CD4-positive, alpha-beta T cell treated with Interleukin-6 for 4 hours (primary cell): Measurements from ENCODE around the gene ROMO1.

Source experiments
- DNase-seq: peaks from one replicate; pipeline ENCODE4 v3.0.0-alpha.2; 2020; ENCODE audit warnings: mixed read lengths

Gene ROMO1

DNA sequence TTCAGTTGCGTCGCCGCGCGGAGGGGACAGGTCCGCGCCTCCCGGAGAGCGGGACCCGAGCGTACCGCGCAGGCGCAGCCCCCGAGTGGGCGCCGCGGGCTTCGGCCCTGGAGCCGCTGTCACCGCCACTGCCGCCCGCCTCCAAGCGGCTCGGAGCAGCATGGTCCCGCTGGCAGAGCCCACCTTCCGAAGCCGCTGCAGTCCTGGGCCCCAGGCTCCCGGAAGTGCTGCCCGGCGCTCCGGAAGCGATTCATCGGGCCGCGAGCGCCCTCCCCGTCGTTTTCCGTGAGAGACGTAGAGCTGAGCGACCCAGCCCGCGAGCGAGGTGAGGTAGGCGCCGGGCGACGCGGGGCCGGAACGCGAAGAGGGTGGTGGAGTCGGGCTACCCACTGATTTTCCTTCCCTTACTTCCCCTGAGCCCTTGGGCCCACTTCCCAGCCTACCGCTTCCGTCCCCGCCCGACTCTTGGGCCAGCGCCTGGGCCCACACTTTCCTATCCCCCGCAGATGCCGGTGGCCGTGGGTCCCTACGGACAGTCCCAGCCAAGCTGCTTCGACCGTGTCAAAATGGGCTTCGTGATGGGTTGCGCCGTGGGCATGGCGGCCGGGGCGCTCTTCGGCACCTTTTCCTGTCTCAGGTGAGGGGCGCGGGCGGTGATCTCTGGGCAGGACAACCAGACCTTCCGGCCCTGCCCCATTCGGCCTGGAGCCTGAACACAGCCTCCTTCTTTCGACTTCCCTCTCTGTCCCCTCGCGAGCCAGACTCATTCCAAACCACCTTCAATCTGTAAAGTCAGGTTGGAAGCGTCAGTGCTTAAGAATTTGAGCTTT lies at the start of gene ROMO1, which contains the start of gene NFS1:
TSS of gene ROMO1 (plus strand) at position 279 of the 830 bp plus-strand sequence. CDS start at position 507, 228 bp downstream.
TSS of gene NFS1 (minus strand) at position 226 of the 830 bp plus-strand sequence. CDS start at position 162, 64 bp downstream.
- DNase-seq: peak; percentile 88

DNA sequence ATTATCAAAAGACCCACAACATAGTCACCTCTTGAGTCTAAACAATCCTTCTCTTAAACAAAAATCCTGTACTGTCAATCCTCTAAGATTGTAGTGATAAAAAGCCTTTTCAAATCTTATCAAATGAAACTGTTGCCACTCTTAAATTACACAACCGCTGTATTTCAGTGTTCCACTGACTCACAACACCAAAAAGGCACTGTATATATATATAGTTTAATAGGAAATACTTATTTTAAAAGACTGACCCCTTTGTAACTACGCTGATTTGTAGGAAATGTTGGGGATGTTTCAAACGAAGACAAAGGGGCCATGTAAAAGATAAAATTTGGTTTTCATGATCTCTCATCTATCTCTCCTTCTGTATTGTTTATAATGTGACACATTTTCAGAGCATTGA lies 48.6 kb upstream of the ROMO1 start:
- no peak for DNase-seq

DNA sequence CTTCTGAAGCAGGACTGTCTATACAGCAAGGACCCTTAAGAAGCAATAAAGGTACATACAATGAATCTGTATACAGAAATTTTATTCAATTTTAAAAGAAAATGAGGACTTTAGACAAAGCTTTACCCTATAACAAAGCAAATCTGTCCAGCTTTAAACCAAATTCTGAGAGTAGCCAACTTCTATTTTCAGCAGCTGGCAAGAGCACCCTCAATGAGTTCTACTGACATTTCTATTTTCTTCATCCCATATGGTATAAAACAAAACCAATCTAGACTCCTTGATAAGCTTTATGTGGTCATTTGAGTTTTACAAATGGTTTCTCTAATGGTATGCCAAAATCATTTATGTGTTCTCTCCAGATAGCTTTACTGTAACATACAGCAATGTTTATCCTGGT lies 47.2 kb upstream of the ROMO1 start:
- DNase-seq: no peak

DNA sequence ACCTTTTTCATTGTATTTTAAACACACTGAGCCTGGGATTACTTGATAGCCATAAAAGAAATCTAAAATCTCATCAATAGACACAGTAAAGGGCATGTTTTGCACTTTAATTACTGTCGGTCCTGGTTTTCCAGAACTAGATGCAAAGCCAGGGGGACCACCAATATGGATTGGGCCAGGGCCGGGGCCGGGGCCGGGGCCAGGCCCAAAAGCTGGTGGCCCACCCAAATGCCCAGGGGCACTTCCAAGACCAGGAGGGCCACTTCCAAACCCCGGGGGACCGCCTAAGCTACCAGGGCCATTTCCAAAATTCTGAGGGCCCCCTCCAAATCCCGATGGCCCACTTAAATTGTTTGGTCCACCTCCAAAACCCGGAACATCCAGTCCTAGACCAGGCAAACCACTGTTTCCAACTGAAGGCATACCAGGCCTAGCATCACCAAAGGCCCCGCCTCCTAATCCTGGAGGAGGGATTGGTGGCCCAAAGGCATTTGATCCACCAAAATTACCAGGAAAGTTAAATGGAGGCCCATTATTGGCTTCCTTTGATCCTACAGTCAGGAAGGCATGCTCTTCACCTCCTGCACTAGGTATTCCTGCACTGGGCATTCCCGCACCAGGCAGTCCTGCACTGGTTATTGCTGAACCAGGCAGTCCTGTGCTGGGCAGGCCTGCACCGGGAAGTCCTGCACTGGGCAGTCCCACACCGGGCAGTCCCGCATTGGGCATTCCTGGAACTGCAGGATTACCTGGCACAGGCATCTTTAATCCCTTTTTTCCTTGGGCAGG lies 46.4 kb upstream of the ROMO1 start:
- DNase-seq: no peak

DNA sequence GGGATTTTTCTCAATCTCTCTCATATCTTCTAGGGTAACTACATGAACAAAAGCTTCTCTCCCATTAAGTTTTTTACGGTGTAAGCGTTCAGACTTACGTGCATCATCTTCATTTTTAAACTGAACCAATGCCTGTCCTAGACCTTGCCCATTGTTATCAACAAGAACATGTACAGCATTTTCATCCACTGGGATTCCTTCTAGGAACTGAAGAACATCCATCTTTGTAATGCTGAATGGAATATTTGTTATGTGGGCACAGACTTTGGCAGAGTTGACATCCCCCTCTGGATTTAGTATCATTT lies 45.8 kb upstream of the ROMO1 start:
- DNase-seq: no peak

DNA sequence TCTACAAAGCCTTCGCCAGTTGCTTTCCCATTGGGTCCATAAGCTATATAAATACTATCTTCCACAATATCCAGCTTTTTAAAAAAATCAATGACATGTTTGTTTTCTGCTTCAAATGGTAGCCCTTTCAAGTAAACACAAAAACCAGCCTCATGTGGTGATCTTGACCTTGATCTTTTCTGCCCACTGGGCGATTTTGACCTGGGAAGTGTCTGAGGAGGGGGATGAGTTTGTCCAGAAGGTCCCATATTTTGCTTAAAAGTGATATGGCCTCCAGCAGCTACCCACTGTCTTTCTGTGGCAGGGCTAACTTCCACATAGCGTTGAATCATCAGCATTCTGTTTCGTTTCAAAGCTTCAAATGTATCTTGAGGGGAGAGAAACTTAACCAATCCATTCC lies 45.3 kb upstream of the ROMO1 start:
- DNase-seq: no peak

DNA sequence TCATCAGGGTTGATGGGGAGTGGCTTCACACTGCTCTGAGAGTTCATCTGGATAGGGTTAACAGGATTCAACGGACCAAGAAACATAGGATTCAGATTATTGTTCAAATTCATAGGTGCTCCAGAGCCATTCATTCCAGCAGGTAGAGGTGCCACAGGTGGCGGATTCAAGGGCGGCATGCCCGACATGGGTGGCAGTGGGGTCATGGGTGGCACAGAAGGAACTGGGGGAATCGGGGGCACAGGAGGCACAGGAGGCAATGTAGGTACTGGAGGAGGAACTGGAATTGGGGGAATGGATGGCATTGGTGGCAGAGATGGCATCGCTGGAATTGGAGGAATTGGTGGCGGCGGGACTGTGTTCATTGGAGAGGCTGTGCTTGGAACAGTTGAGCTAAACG lies 44.8 kb upstream of the ROMO1 start:
- DNase-seq: no peak

DNA sequence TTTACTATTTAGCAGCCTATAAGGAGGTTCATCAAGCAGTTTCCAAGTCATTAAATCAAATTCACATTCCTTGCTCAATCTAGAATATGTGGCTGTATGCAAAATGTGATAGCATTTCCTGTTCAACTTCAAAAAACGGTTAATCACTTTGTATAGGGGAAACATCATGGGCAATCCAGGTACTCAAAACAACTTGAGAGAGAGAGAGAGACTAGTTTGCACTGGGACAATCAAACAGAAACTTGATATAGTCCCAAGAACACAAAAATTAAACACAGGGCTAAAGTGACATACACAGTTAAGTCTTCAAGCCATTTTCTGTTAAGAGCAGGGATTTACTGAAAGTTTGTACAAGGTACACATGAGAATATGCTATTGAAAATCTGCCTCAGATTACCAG lies 41.9 kb upstream of the ROMO1 start:
- DNase-seq: no peak

DNA sequence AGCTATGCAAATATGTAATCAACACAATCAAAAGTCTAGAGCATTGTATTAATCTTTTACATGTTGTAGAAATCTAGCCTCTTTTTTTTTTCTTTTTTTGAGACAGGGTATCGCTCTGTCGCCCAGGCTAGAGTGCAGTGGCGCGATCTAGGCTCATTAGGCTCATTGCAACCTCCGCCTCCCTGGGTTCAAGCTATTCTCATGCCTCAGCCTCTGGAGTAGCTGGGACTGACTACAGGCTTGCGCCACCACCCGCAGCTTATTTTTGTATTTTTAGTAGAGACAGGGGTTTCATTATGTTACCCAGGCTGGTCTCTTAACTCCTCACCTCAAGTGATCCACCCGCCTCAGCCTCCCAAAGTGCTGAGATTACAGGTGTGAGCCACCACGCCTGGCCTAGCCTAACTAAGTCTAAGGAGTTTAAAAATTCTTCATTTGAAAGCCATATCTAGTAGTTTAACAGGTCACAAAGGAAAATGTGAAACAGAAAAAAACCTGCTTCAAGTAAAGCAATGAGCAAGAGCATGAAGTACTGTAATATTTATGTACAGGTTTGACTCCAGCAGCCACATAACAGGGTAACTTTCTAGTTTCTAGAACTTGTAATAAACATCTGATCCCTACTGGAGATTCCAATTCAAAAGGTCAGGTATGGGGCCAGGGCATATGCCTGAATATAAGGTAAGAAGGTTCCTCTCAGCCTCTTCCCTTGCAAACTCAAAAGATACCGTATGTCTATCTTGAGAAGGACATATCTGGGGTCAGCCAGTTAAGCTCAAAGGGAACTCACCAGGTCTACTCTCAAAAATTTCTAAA lies 38.9 kb upstream of the ROMO1 start:
- DNase-seq: no peak

DNA sequence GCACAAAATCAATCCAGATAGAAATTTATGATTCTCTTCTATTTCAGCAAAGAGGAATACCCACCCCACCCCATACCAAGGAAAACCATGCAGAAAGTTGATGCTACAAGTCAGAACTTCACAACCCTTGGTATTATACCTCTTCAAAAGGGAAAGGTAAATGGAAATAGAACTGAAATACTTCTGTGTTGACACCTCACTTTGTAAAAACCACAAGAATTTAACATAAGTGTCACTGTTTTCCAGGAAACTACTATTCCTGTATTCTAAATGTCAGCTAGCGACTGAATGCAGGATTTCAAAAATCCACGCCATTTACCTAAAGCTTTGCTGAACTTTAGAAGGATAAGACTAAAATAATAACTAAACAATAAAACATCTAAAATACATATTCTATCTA lies 38.2 kb upstream of the ROMO1 start:
- no peak for DNase-seq

DNA sequence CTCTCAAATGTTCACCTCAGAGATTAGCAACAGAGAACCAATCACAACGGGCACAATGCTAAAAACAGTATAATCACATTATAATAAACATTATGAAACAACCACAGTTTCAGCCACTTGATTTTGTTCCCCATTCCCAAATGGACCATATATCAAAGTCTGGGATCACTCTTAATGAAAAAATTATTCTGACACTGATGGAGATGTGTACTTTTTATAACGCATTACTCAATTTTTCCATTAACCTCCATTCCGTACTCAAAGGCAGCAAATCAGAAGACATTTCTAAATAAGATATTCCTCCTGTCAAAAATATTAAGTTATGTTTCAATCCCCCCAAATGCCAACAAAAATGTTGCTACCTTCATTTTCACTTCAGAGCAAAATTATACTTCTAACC lies 37.3 kb upstream of the ROMO1 start:
- DNase-seq: no peak

DNA sequence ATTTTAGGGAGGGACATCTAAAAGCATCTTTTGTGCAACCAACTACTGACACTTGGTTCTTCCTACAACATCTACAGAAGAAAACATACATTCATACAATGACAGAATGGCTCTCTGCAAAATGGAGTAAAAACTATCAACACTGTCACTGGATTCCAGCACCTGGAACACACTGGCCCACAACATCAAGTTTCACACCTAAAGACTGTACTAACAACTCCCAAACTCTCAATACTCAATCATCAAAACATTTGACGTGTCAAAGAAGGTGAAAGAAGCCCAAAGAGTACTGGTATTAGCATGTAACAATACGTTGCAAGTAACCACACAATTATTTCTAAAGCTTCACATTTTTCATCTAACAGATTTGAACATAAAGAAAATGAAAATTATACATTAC lies 36.7 kb upstream of the ROMO1 start:
- DNase-seq: no peak

DNA sequence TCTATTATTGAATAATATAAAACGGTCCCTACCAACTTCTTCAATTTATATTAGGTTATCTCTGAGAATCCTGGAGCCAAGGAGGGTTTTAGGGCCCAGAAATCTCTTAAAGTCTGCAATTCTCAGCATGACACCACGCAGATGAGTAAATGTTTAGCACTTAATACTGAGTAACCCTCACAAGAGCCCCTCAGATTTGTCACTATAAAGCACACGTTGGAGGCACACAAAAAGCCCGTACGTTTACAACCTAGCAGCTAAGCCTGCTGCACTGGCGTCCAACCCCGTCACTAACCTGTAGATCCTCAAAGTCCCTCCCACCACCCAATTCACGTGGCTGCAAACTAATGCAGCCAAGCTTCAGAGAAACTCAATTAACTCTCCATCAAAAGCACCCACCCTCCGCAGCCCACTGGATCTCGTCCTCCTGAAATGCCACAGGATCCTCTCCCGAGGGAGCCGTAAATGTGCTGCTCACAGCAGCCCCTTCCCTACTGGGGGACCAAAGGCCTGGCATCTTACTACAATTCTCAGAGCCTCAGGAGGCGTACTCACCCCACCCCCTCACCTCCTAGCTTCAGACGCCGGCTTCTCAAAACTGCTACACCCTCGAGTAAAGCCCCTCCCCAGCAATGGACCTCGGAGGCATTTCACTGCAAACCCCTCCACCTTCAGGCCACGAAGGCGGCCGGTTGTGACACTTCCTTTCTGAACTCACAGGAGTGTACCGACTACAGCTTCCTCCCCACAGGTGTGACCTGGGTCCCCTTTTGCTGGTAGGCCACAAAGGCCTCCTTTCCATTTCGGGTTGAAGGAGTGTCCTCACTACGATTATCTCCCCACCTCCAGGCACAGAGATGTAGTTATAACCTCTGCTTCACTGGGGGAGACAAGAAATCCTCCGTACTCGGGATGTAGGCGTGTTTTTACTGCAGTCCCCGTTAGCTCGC lies 35.4 kb upstream of the ROMO1 start:
- peak; percentile 63 for DNase-seq

DNA sequence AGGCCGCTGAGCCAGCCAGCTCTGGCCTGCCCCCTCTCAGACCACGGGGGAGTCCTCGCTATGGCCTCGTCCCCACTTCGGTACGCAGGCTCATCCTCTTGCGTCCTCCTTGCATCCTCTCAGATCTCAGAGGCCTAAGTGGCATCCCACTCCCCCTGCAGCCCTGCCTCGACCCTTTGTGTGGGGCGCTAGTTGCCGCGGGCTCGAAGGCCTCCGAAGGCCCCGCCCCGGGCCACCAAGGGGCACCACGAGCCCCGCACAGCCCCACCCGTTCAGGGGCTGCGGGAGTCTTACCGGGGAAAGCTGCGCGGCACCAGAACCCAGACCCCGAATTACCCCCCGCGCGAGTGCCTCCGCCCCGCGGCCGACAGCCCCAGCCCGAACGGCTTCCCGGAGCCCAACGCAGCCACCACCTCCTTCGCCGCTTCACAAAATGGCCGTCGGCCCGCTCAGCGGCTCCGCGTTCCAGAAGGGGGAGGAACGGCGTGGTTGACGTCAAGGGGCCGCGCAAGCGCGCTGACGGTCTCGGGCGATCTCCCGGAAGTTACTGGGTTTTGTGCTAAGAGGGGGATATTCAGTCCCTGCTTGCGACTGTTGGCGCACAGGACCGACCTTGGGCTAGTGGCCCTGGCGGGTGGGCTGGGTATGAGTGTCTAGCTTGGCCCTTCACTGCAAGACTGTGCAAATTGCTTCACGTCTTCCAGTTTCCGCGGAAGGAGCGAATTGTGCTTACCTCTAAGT lies 34.6 kb upstream of the ROMO1 start, which contains the start of the genes CPNE1 and RBM12:
TSS of gene CPNE1 (minus strand) at position 435 of the 741 bp plus-strand sequence. CDS start 31,977 bp downstream, outside the sequence.
TSS of gene RBM12 (minus strand) at position 435 of the 741 bp plus-strand sequence. CDS start 9,578 bp downstream, outside the sequence.
- DNase-seq: peak; percentile 93

DNA sequence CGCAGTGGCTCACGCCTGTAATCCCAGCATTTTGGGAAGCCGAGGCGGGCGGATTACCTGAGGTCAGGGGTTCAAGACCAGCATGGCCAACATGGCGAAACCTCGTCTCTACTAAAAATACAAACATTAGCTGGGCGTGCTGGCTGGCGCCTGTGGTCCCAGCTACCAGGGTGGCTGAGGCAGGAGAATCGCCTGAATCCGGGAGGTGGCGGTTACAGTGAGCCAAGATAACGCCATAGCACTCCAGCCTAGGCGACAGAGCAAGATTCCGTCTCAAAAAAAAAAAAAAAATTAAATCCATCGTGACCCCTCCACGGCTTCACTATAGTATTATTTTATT lies 33.3 kb upstream of the ROMO1 start:
- no peak for DNase-seq

DNA sequence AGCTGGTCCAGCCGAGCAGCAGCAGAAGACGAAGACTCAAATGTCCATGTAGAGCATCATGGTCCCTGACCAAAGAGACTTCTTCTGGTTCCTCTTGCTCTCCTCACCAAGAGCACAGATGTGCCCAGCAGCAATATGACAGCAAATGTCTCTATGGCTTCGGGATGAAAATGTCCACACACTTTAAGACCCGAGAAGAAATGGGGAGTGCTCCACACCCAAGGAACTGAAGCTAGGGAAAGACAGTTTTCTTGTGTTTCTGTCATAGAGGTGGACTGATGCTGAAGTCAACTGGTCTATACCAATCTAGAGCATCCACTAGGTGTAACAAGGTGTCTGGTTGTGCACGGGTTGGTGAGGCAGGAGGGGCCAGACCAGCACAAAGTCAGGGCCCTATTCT lies 30.0 kb upstream of the ROMO1 start:
- DNase-seq: no peak

DNA sequence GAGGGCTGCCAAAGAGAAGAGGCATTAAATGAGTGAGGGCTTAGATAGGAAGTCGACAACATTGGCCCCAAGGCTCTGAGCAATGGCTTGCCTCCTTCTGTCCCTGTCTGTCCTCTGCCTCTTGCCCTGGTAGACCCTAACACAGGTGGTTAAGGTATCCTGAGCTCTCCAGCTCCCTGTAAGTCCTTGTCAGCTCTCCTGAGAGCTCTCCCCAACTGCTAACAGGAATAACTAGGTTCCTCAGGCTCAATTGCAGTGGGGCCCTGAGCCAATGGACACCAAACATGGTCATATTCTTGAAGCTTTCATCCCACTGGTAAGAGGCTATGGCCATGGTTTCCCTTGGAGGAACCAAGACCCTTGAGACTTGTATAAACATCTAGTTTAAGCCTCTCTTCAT lies 29.5 kb upstream of the ROMO1 start:
- no peak for DNase-seq

DNA sequence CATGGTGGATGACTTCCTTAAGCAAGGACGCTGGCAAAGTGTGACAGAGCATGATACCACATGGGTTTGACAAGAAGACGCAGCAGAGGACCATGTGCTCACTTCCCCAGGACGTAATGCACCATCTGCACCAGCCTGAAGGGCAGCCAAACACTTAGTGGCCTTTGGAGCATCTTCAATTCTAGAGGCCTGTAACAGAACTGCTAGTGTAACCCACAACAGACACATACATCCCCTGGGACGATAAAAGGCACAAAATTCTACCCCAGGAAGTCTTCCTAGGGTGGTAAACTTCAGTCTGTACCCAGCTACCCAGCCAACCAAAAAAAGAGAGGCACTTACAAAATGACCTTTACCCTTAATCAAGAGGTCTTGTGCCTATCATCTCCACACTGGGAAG lies 25.3 kb upstream of the ROMO1 start:
- no peak for DNase-seq

DNA sequence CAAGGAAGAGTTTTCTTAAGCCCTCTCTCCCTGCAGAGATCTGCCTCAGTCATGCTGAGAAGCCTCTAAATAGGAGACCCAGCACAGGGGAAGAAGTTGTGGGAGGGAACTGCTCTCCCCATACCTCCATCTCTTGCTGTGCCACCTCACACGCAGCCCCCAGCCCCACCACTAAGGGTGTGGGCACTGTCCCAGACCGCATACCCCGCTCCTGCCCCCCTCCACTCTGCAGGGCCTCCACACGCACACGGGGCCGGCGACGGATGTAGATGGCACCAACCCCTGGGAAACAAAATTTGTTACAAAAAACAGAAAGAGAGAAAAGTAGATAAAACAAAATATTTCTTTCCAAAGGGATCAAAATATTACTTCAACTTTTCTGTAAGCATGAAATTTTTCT lies 24.3 kb upstream of the ROMO1 start:
- no peak for DNase-seq

DNA sequence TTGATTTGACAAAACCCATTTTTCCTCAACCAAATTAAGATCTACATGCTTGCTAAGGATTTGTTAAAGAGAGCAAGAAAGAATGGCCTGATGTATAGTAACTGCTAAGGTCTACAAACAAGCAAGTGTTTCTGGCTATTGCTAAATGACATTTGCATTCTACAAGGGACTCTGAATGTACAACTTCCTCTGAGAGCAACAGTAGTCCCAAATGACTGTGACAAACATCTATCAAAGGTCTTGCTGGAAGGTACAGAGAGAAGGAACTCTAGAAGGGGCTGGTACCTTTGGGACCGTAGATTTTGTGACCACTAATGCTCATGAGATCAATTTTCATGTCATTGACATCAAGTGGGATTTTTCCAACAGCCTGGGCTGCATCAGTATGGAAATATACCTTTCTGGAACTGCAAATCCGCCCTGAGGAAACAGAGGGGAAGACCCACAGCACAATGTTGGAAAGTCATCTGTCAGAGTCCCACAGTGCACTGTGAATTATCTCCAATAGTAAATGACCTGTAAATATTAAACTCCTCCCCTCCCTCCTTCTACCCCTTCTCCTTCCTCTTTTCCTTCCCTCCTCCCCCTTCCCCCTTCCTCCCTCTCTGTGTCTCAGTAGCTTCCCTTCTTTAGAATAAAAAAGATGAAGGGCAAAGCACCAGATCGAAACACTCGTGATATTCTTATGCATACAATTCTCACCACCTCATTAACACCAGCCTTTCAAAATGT lies 18.6 kb upstream of the ROMO1 start:
- DNase-seq: no peak

DNA sequence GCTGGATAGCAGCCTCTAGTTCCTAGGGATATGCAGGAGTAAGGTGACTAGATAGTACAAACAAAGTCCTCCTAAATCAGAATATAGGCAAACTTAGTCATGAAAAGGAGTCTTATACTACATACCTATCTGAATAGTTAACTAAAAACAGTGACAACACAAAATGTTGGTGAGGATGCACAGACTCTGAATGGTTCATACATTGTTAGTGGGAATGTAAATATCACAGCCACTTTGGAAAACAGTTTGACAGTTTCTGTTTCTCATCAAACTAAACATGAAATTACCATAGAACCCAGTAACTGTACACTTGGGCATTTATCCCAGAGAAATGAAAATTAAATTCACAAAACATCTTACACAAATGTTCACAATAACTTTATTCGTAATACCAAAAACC lies 17.2 kb upstream of the ROMO1 start:
- DNase-seq: no peak
